ENCODE data around the gene SUGP1.

SUGP1 gene

GRCh38 chr19:19279062-19279612 lies 41.2 kb downstream of the SUGP1 start:
- DNase-seq (no peak), ATAC-seq (ENCODE audit: insufficient read depth, low read depth) (no peak)
- H3K4me2 ChIP-seq (ENCODE audit: insufficient read depth, low read length), result no peak overlapping the region
- H3K4me3 ChIP-seq (ENCODE audit: low read depth in 1 of 2, low read length in 2 of 2), result no peak overlapping the region
- H3K36me3 ChIP-seq (ENCODE audit: insufficient read depth, low read length), result peaks cover 74% of the 10 kb centered on the region
- no peaks in the 10 kb centered on the region for H3K4me1 ChIP-seq (ENCODE audit: insufficient read depth, low read length)
- TF ChIP-seq EZH2 (IDR thresholded peaks at IDR 0.05; ENCODE audit: borderline replicate concordance, low read depth, low read length, severe bottlenecking), result no peak
- no peak for TF ChIP-seq CTCF (IDR thresholded peaks at IDR 0.05; ENCODE audit: borderline replicate concordance, extremely low read depth, low read length, poor library complexity, severe bottlenecking)
- no peaks in the 10 kb centered on the region for H3K79me2 ChIP-seq (ENCODE audit: insufficient read depth, low read length)
- H3K9me3 ChIP-seq (ENCODE audit: insufficient read depth, low read length, severe bottlenecking), result no peaks in the 10 kb centered on the region
- no peaks in the 10 kb centered on the region for H3K27me3 ChIP-seq (ENCODE audit: insufficient read depth, low read length, poor library complexity)
- peaks cover 6% of the 10 kb centered on the region for H4K20me1 ChIP-seq (ENCODE audit: insufficient read depth, low read length)
- no peak overlapping the region for H2AFZ ChIP-seq (ENCODE audit: low read depth, low read length)
- H3K27ac ChIP-seq (ENCODE audit: low read length), result no peak overlapping the region
- H3K9ac ChIP-seq (ENCODE audit: low read depth, low read length), result no peak overlapping the region

- TF ChIP-seq EZH2 (IDR thresholded peaks at IDR 0.05; ENCODE audit: borderline replicate concordance, low read depth, low read length, severe bottlenecking) (no peak), CTCF (IDR thresholded peaks at IDR 0.05; ENCODE audit: borderline replicate concordance, extremely low read depth, low read length, poor library complexity, severe bottlenecking) (no peak)
- Histone ChIP-seq H3K4me2 (ENCODE audit: insufficient read depth, low read length) (no peak overlapping the region), H2AFZ (ENCODE audit: low read depth, low read length) (no peak overlapping the region), H3K9ac (ENCODE audit: low read depth, low read length) (no peak overlapping the region), H3K4me1 (ENCODE audit: insufficient read depth, low read length) (no peaks in the 10 kb centered on the region), H3K79me2 (ENCODE audit: insufficient read depth, low read length) (no peaks in the 10 kb centered on the region), H4K20me1 (ENCODE audit: insufficient read depth, low read length) (peaks cover 6% of the 10 kb centered on the region), H3K27me3 (ENCODE audit: insufficient read depth, low read length, poor library complexity) (no peaks in the 10 kb centered on the region), H3K36me3 (ENCODE audit: insufficient read depth, low read length) (peaks cover 68% of the 10 kb centered on the region), H3K27ac (ENCODE audit: low read length) (no peak overlapping the region), H3K4me3 (ENCODE audit: low read depth in 1 of 2, low read length in 2 of 2) (no peak overlapping the region), H3K9me3 (ENCODE audit: insufficient read depth, low read length, severe bottlenecking) (no peaks in the 10 kb centered on the region)
- ATAC-seq (ENCODE audit: insufficient read depth, low read depth), result no peak
- DNase-seq, result no peak
Measured at GRCh38 chr19:19278315-19278714, 42.0 kb downstream of the SUGP1 start.

GRCh38 chr19:19276851-19277250 lies 43.5 kb downstream of the SUGP1 start:
- no peaks in the 10 kb centered on the region for H3K27me3 ChIP-seq (ENCODE audit: insufficient read depth, low read length, poor library complexity)
- TF ChIP-seq EZH2 (IDR thresholded peaks at IDR 0.05; ENCODE audit: borderline replicate concordance, low read depth, low read length, severe bottlenecking) (no peak), CTCF (IDR thresholded peaks at IDR 0.05; ENCODE audit: borderline replicate concordance, extremely low read depth, low read length, poor library complexity, severe bottlenecking) (no peak)
- no peak overlapping the region for H3K27ac ChIP-seq (ENCODE audit: low read length)
- no peak overlapping the region for H3K4me2 ChIP-seq (ENCODE audit: insufficient read depth, low read length)
- peaks cover 62% of the 10 kb centered on the region for H3K36me3 ChIP-seq (ENCODE audit: insufficient read depth, low read length)
- no peak overlapping the region for H3K9ac ChIP-seq (ENCODE audit: low read depth, low read length)
- H2AFZ ChIP-seq (ENCODE audit: low read depth, low read length), result no peak overlapping the region
- H4K20me1 ChIP-seq (ENCODE audit: insufficient read depth, low read length), result peaks cover 6% of the 10 kb centered on the region
- ATAC-seq (ENCODE audit: insufficient read depth, low read depth), result no peak
- H3K9me3 ChIP-seq (ENCODE audit: insufficient read depth, low read length, severe bottlenecking), result no peaks in the 10 kb centered on the region
- DNase-seq, result no peak
- H3K79me2 ChIP-seq (ENCODE audit: insufficient read depth, low read length), result no peaks in the 10 kb centered on the region
- H3K4me1 ChIP-seq (ENCODE audit: insufficient read depth, low read length), result no peaks in the 10 kb centered on the region
- no peak overlapping the region for H3K4me3 ChIP-seq (ENCODE audit: low read depth in 1 of 2, low read length in 2 of 2)

GRCh38 chr19:19276386-19276785 lies 43.9 kb downstream of the SUGP1 start:
- Histone ChIP-seq H4K20me1 (ENCODE audit: insufficient read depth, low read length) (peaks cover 6% of the 10 kb centered on the region), H3K27me3 (ENCODE audit: insufficient read depth, low read length, poor library complexity) (no peaks in the 10 kb centered on the region), H3K79me2 (ENCODE audit: insufficient read depth, low read length) (no peaks in the 10 kb centered on the region), H3K9ac (ENCODE audit: low read depth, low read length) (no peak overlapping the region), H3K27ac (ENCODE audit: low read length) (no peak overlapping the region), H2AFZ (ENCODE audit: low read depth, low read length) (no peak overlapping the region), H3K9me3 (ENCODE audit: insufficient read depth, low read length, severe bottlenecking) (no peaks in the 10 kb centered on the region), H3K36me3 (ENCODE audit: insufficient read depth, low read length) (peaks cover 57% of the 10 kb centered on the region), H3K4me2 (ENCODE audit: insufficient read depth, low read length) (no peak overlapping the region), H3K4me3 (ENCODE audit: low read depth in 1 of 2, low read length in 2 of 2) (no peak overlapping the region), H3K4me1 (ENCODE audit: insufficient read depth, low read length) (no peaks in the 10 kb centered on the region)
- DNase-seq, result no peak
- ATAC-seq (ENCODE audit: insufficient read depth, low read depth), result no peak
- TF ChIP-seq CTCF (IDR thresholded peaks at IDR 0.05; ENCODE audit: borderline replicate concordance, extremely low read depth, low read length, poor library complexity, severe bottlenecking) (no peak), EZH2 (IDR thresholded peaks at IDR 0.05; ENCODE audit: borderline replicate concordance, low read depth, low read length, severe bottlenecking) (no peak)

Data from DND-41 (cell line).